Chondrocyte (in vitro differentiated cells): Measurements from ENCODE around the gene EYS. TPM values are rescaled to one million over a fixed set of nuclear protein-coding genes. Genes with fewer than 3 reads are reported as not detected.
"Not testable (repeated sequence)": the region's sequence is repeated elsewhere in the genome, so short reads cannot be mapped to it uniquely, and the experiment has no call there.

Experiments used
- DNase-seq: peaks from one replicate; pipeline ENCODE4 v3.0.0; 2021; ENCODE audit warnings: mixed read lengths, low spot score
- H3K27ac Mint-ChIP-seq: one replicate; pipeline ENCODE4 v1.8.0; 2021; ENCODE audit warnings: mild to moderate bottlenecking, moderate library complexity, mixed read lengths; ENCODE audit not compliant: unreplicated experiment
- H3K27me3 Mint-ChIP-seq: 2 replicates; pipeline ENCODE4 v1.8.0; 2021; ENCODE audit warnings: low read depth, mixed read lengths
- H3K36me3 Mint-ChIP-seq: 2 replicates; pipeline ENCODE4 v1.8.0; 2021; ENCODE audit warnings: low read depth, mixed read lengths
- H3K4me1 Mint-ChIP-seq: 2 replicates; pipeline ENCODE4 v1.8.0; 2021; ENCODE audit warnings: low read depth, mild to moderate bottlenecking, mixed read lengths
- H3K4me3 Mint-ChIP-seq: one replicate; pipeline ENCODE4 v1.8.0; 2021; ENCODE audit warnings: mild to moderate bottlenecking, moderate library complexity, mixed read lengths; ENCODE audit not compliant: unreplicated experiment
- H3K9me3 Mint-ChIP-seq: 2 replicates; pipeline ENCODE4 v1.8.0; 2021; ENCODE audit warnings: low read depth, mixed read lengths
- CTCF ChIP-seq: fragments of 200-600 bp; sonication (generic); IDR thresholded peaks from 2 replicates; pipeline ENCODE4 v1.5.0; 2021; ENCODE audit warnings: antibody characterized with exemption, mild to moderate bottlenecking, moderate library complexity
- total RNA-seq: library from RNA; stranded (reverse); gene quantifications from 3 replicates; pipeline ENCODE4 v1.2.1, GENCODE V29; 2021

EYS gene
- total RNA-seq, 1 donor from 2014 or later, result not detected

GRCh38 chr6:64467656-64468055 is 1239.4 kb downstream of the EYS start:
- peaks cover 23% of the 10 kb centered on the region for H3K9me3 Mint-ChIP-seq
- H3K4me3 Mint-ChIP-seq, result no peak overlapping the region
- H3K27me3 Mint-ChIP-seq, result peaks cover 10% of the 10 kb centered on the region
- H3K4me1 Mint-ChIP-seq, result peaks cover 6% of the 10 kb centered on the region
- H3K36me3 Mint-ChIP-seq, result no peaks in the 10 kb centered on the region
- TF ChIP-seq CTCF, result no peak
- peak; percentile 54 for DNase-seq
- no peak overlapping the region for H3K27ac Mint-ChIP-seq

GRCh38 chr6:64459411-64459944 is 1247.5 kb downstream of the EYS start:
- no peaks in the 10 kb centered on the region for H3K4me1 Mint-ChIP-seq
- no peaks in the 10 kb centered on the region for H3K36me3 Mint-ChIP-seq
- TF ChIP-seq CTCF, result no peak
- no peak overlapping the region for H3K4me3 Mint-ChIP-seq
- DNase-seq, result no peak
- H3K27me3 Mint-ChIP-seq, result peaks cover 36% of the 10 kb centered on the region
- peak overlapping the region; percentile 59 for H3K27ac Mint-ChIP-seq
- peaks cover 4% of the 10 kb centered on the region for H3K9me3 Mint-ChIP-seq

GRCh38 chr6:64448101-64448500 is 1258.9 kb downstream of the EYS start:
- H3K9me3 Mint-ChIP-seq, result peaks cover 14% of the 10 kb centered on the region
- H3K36me3 Mint-ChIP-seq, H3K4me1 Mint-ChIP-seq, H3K4me3 Mint-ChIP-seq, DNase-seq, H3K27me3 Mint-ChIP-seq, H3K27ac Mint-ChIP-seq: not testable (repeated sequence)

GRCh38 chr6:64445038-64445437 is 1262.0 kb downstream of the EYS start:
- Mint-ChIP-seq H3K9me3 (peaks cover 22% of the 10 kb centered on the region), H3K4me1 (no peaks in the 10 kb centered on the region), H3K36me3 (peaks cover 7% of the 10 kb centered on the region), H3K4me3 (no peak overlapping the region), H3K27ac (no peak overlapping the region), H3K27me3 (peaks cover 9% of the 10 kb centered on the region)
- TF ChIP-seq CTCF, result no peak
- no peak for DNase-seq

- Mint-ChIP-seq H3K9me3 (peaks cover 17% of the 10 kb centered on the region), H3K4me3 (no peak overlapping the region), H3K27ac (no peak overlapping the region), H3K36me3 (peaks cover 4% of the 10 kb centered on the region), H3K27me3 (peaks cover 7% of the 10 kb centered on the region), H3K4me1 (no peaks in the 10 kb centered on the region)
- TF ChIP-seq CTCF, result no peak
- DNase-seq, result no peak
Measured at GRCh38 chr6:64439274-64439673, 1267.8 kb downstream of the EYS start.

GRCh38 chr6:64437996-64438395 is 1269.0 kb downstream of the EYS start:
- H3K36me3 Mint-ChIP-seq, result peaks cover 4% of the 10 kb centered on the region
- no peak overlapping the region for H3K4me3 Mint-ChIP-seq
- H3K27ac Mint-ChIP-seq, result no peak overlapping the region
- peaks cover 10% of the 10 kb centered on the region for H3K27me3 Mint-ChIP-seq
- peaks cover 17% of the 10 kb centered on the region for H3K9me3 Mint-ChIP-seq
- DNase-seq, result no peak
- TF ChIP-seq CTCF, result no peak
- H3K4me1 Mint-ChIP-seq, result no peaks in the 10 kb centered on the region
